ENCODE measurements around the gene MED12.

The MED12 gene

GRCh38 chrX:71107762-71108360, 10.5 kb upstream of the MED12 start:
- no peak for DNase-seq

GRCh38 chrX:71109051-71109450, 9.3 kb upstream of the MED12 start:
- no peak for DNase-seq

- DNase-seq: no peak
Measured at GRCh38 chrX:71111141-71111843, 7.1 kb upstream of the MED12 start, which contains the start of gene IL2RG. IL2RG (minus strand) TSS chrX:71111577; CDS start chrX:71111539, 38 bp downstream.

GRCh38 chrX:71111921-71112431, 6.4 kb upstream of the MED12 start:
- no peak for DNase-seq

GRCh38 chrX:71117358-71117757, 1.0 kb upstream of the MED12 start:
- DNase-seq: no peak

GRCh38 chrX:71118985-71119535, 664 bp downstream of the MED12 start:
- DNase-seq: no peak

GRCh38 chrX:71128166-71128833, 9.9 kb downstream of the MED12 start:
- no peak for DNase-seq

GRCh38 chrX:71128915-71129765, 10.7 kb downstream of the MED12 start:
- no peak for DNase-seq

GRCh38 chrX:71131510-71131909, 13.1 kb downstream of the MED12 start:
- DNase-seq: no peak

GRCh38 chrX:71140440-71140839, 22.0 kb downstream of the MED12 start:
- no peak for DNase-seq

GRCh38 chrX:71143508-71143907, 25.1 kb downstream of the MED12 start:
- DNase-seq: no peak

- no peak for DNase-seq
Measured at GRCh38 chrX:71144651-71145050, 26.3 kb downstream of the MED12 start, which contains the start of gene NLGN3. NLGN3 (plus strand) TSS chrX:71144841; CDS start chrX:71147750, 2,909 bp downstream.

- DNase-seq: no peak
Measured at GRCh38 chrX:71147496-71148277, 29.3 kb downstream of the MED12 start.

GRCh38 chrX:71148278-71148663, 29.9 kb downstream of the MED12 start:
- no peak for DNase-seq

GRCh38 chrX:71151366-71151765, 33.0 kb downstream of the MED12 start:
- no peak for DNase-seq

- DNase-seq: no peak
Measured at GRCh38 chrX:71154196-71154595, 35.8 kb downstream of the MED12 start.

- no peak for DNase-seq
Measured at GRCh38 chrX:71154641-71155040, 36.2 kb downstream of the MED12 start.

GRCh38 chrX:71158603-71159002, 40.2 kb downstream of the MED12 start:
- no peak for DNase-seq

GRCh38 chrX:71159335-71159734, 40.9 kb downstream of the MED12 start:
- DNase-seq: no peak

- no peak for DNase-seq
Measured at GRCh38 chrX:71160475-71160874, 42.1 kb downstream of the MED12 start.

GRCh38 chrX:71162981-71163380, 44.6 kb downstream of the MED12 start:
- DNase-seq: no peak

- DNase-seq: no peak
Measured at GRCh38 chrX:71164071-71164470, 45.7 kb downstream of the MED12 start.

All from NCI-H1048 (cell line).